ENCODE measurements around the gene MC5R. TPM values are rescaled to one million over a fixed set of nuclear protein-coding genes. Genes with fewer than 3 reads are reported as not detected.

The MC5R gene
- polyA plus RNA-seq, 1 of the 3 experiments (the other 2 are of a cell fraction) = not detected

- no peaks in the 10 kb centered on the region for H3K79me2 ChIP-seq (ENCODE audit: insufficient read depth)
- ChIA-PET CTCF (interaction anchor here (1.2 to 9.1 kb wide), 4 partner anchors 15 to 277 kb away, joined by 3 to 60 read pairs (median 5); partner anchors contain the start of gene MC5R), POLR2A (no interaction called here)
- no peaks in the 10 kb centered on the region for H3K9me2 ChIP-seq
- no peak overlapping the region for H2AFZ ChIP-seq (ENCODE audit: low read depth)
- H3K9me3 ChIP-seq = no peaks in the 10 kb centered on the region
- H3K36me3 ChIP-seq (replicated peaks in 1 of 2; ENCODE audit: control insufficient read depth in 1 of 2, insufficient read depth in 2 of 2, low read length in 1 of 2) = no peaks in the 10 kb centered on the region
- DNase-seq = no peak
- no peak overlapping the region for H3K27ac ChIP-seq (ENCODE audit: low read depth in 2 of 2, low read length in 1 of 2)
- H3K4me1 ChIP-seq (ENCODE audit: control insufficient read depth in 1 of 2, insufficient read depth in 2 of 2, low read depth in 1 of 2, low read length in 1 of 2) = no peaks in the 10 kb centered on the region
- WGBS (ENCODE audit: low lambda C conversion rate) = 3% methylated on average over 5 of the region's 5 CpGs
- H3F3A ChIP-seq (replicated peaks; ENCODE audit: insufficient read depth) = no peaks in the 10 kb centered on the region
- no peak overlapping the region for H3K9ac ChIP-seq
- H3K4me2 ChIP-seq = no peak overlapping the region
- TF ChIP-seq GATA2 (CRISPR knock-in tag; IDR thresholded peaks at IDR 0.05) = no peak
- TF ChIP-seq NFIC (IDR thresholded peaks at IDR 0.05; ENCODE audit: borderline replicate concordance) = no peak
- TF ChIP-seq MAX (IDR thresholded peaks at IDR 0.05; ENCODE audit: low read depth) = no peak
- no peak for TF ChIP-seq SMC3 (IDR thresholded peaks at IDR 0.05; ENCODE audit: low read depth, low read length)
- no peak for TF ChIP-seq RFX5 (IDR thresholded peaks at IDR 0.05; ENCODE audit: low read length)
- no peak for TF ChIP-seq EZH2phosphoT487 (IDR thresholded peaks at IDR 0.05; ENCODE audit: borderline replicate concordance, low read depth)
- no peak for TF ChIP-seq USF1 (IDR thresholded peaks at IDR 0.05; ENCODE audit: borderline replicate concordance, low read depth)
- no peak for TF ChIP-seq RAD21 (IDR thresholded peaks at IDR 0.05; ENCODE audit: low read length)
- no peak for TF ChIP-seq RXRA (IDR thresholded peaks at IDR 0.05; ENCODE audit: borderline replicate concordance, low read depth)
- no peak for TF ChIP-seq FOXJ3 (CRISPR knock-in tag; IDR thresholded peaks at IDR 0.05)
- TF ChIP-seq FOXM1 (IDR thresholded peaks at IDR 0.05; ENCODE audit: low read depth) = no peak
- TF ChIP-seq RCOR1 (IDR thresholded peaks at IDR 0.05; ENCODE audit: low read length) = no peak
- no peak for TF ChIP-seq CHD2 (IDR thresholded peaks at IDR 0.05; ENCODE audit: low read length, partially characterized antibody)
- no peak for TF ChIP-seq USF2 (IDR thresholded peaks at IDR 0.05; ENCODE audit: borderline replicate concordance, low read depth, low read length)
- no peaks in the 10 kb centered on the region for H4K20me1 ChIP-seq (ENCODE audit: insufficient read depth)
- H3K27me3 ChIP-seq (ENCODE audit: insufficient read depth) = peaks cover 20% of the 10 kb centered on the region; the same call in 1 of the 2 replicates
- H3K4me3 ChIP-seq (ENCODE audit: low read depth in 2 of 2, low read length in 1 of 2) = no peak overlapping the region
Measured at GRCh38 chr18:13809531-13810255, 14.3 kb upstream of the MC5R start.

- no peak overlapping the region for H3K4me2 ChIP-seq
- no peaks in the 10 kb centered on the region for H3K36me3 ChIP-seq (replicated peaks in 1 of 2; ENCODE audit: control insufficient read depth in 1 of 2, insufficient read depth in 2 of 2, low read length in 1 of 2)
- H3K9me2 ChIP-seq = no peaks in the 10 kb centered on the region
- H3K9ac ChIP-seq = no peak overlapping the region
- WGBS (ENCODE audit: low lambda C conversion rate) = 4% methylated on average over 10 of the region's 10 CpGs
- no peak overlapping the region for H3K27ac ChIP-seq (ENCODE audit: low read depth in 2 of 2, low read length in 1 of 2)
- no peaks in the 10 kb centered on the region for H3K4me1 ChIP-seq (ENCODE audit: control insufficient read depth in 1 of 2, insufficient read depth in 2 of 2, low read depth in 1 of 2, low read length in 1 of 2)
- no peaks in the 10 kb centered on the region for H3K79me2 ChIP-seq (ENCODE audit: insufficient read depth)
- ChIA-PET POLR2A (no interaction called here), CTCF (interaction anchor here (1.2 to 9.1 kb wide), 6 partner anchors 8 to 276 kb away, joined by 3 to 60 read pairs (median 6); no protein-coding TSS in a partner anchor)
- H3F3A ChIP-seq (replicated peaks; ENCODE audit: insufficient read depth) = no peaks in the 10 kb centered on the region
- no peak overlapping the region for H2AFZ ChIP-seq (ENCODE audit: low read depth)
- DNase-seq = no peak
- H4K20me1 ChIP-seq (ENCODE audit: insufficient read depth) = no peaks in the 10 kb centered on the region
- H3K27me3 ChIP-seq (ENCODE audit: insufficient read depth) = peaks cover 23% of the 10 kb centered on the region; the same call in 1 of the 2 replicates
- no peaks in the 10 kb centered on the region for H3K9me3 ChIP-seq
- no peak overlapping the region for H3K4me3 ChIP-seq (ENCODE audit: low read depth in 2 of 2, low read length in 1 of 2)
- TF ChIP-seq GABPA (IDR thresholded peaks at IDR 0.05; ENCODE audit: low read depth) (no peak), YY1 (IDR thresholded peaks at IDR 0.05; ENCODE audit: low read depth) (no peak), GATA2 (CRISPR knock-in tag; IDR thresholded peaks at IDR 0.05) (no peak), PBX3 (IDR thresholded peaks at IDR 0.05) (no peak), TEAD4 (IDR thresholded peaks at IDR 0.05; ENCODE audit: borderline replicate concordance, insufficient read depth) (no peak), SIN3A (IDR thresholded peaks at IDR 0.05; ENCODE audit: borderline replicate concordance, low read depth, low read length) (no peak), MAX (IDR thresholded peaks at IDR 0.05; ENCODE audit: low read depth) (no peak), IRF3 (IDR thresholded peaks at IDR 0.05; ENCODE audit: low read depth, low read length) (no peak), NFIC (IDR thresholded peaks at IDR 0.05; ENCODE audit: borderline replicate concordance) (no peak), MEF2A (IDR thresholded peaks at IDR 0.05; ENCODE audit: borderline replicate concordance, low read depth) (no peak), EZH2phosphoT487 (IDR thresholded peaks at IDR 0.05; ENCODE audit: borderline replicate concordance, low read depth) (no peak), NRF1 (IDR thresholded peaks at IDR 0.05; ENCODE audit: low read depth, low read length) (no peak), ELF1 (IDR thresholded peaks at IDR 0.05) (no peak)
Measured at GRCh38 chr18:13810950-13811485, 12.9 kb upstream of the MC5R start.
